IPS-18a (cell line): ENCODE measurements around the gene UCK2.

ENCODE experiments used
- H3K27ac ChIP-seq: one replicate; pipeline ENCODE4 v1.5.1; 2013; ENCODE audit warnings: low read length
- H3K27me3 ChIP-seq: one replicate; pipeline ENCODE4 v1.6.1; 2013; ENCODE audit warnings: mild to moderate bottlenecking, low read length; ENCODE audit not compliant: control insufficient read depth, insufficient read depth
- H3K36me3 ChIP-seq: one replicate; pipeline ENCODE4 v1.6.1; 2013; ENCODE audit warnings: low read depth, low read length; ENCODE audit not compliant: control insufficient read depth
- H3K4me1 ChIP-seq: one replicate; pipeline ENCODE4 v1.6.1; 2013; ENCODE audit warnings: low read depth, low read length; ENCODE audit not compliant: control insufficient read depth
- H3K4me3 ChIP-seq: one replicate; pipeline ENCODE4 v1.5.1; 2013; ENCODE audit warnings: low read length
- H3K9ac ChIP-seq: one replicate; pipeline ENCODE4 v1.6.1; 2013; ENCODE audit warnings: mild to moderate bottlenecking, low read length, moderate library complexity
- H3K9me3 ChIP-seq: one replicate; pipeline ENCODE4 v1.6.1; 2013; ENCODE audit warnings: low read depth, low read length; ENCODE audit not compliant: control insufficient read depth

Gene UCK2

GRCh38 chr1:165958306-165958705 is 130.9 kb downstream of the UCK2 start:
- no peaks in the 10 kb centered on the region for H3K9me3 ChIP-seq
- no peaks in the 10 kb centered on the region for H3K4me1 ChIP-seq
- no peaks in the 10 kb centered on the region for H3K36me3 ChIP-seq
- no peak overlapping the region for H3K27ac ChIP-seq
- no peaks in the 10 kb centered on the region for H3K27me3 ChIP-seq
- no peak overlapping the region for H3K9ac ChIP-seq
- no peak overlapping the region for H3K4me3 ChIP-seq

- Histone ChIP-seq H3K9me3 (no peaks in the 10 kb centered on the region), H3K27ac (no peak overlapping the region), H3K9ac (no peak overlapping the region), H3K4me1 (no peaks in the 10 kb centered on the region), H3K36me3 (no peaks in the 10 kb centered on the region), H3K27me3 (no peaks in the 10 kb centered on the region), H3K4me3 (no peak overlapping the region)
These were observed 132.7 kb downstream of the UCK2 start for GRCh38 chr1:165960136-165960535.

- no peak overlapping the region for H3K4me3 ChIP-seq
These were observed 133.5 kb downstream of the UCK2 start for GRCh38 chr1:165960881-165961280.

More at GRCh38 chr1:165960881-165961280, 133.5 kb downstream of the UCK2 start:
- H3K36me3 ChIP-seq, result no peaks in the 10 kb centered on the region
- no peaks in the 10 kb centered on the region for H3K27me3 ChIP-seq
- no peak overlapping the region for H3K9ac ChIP-seq
- H3K4me1 ChIP-seq, result no peaks in the 10 kb centered on the region
- no peaks in the 10 kb centered on the region for H3K9me3 ChIP-seq
- no peak overlapping the region for H3K27ac ChIP-seq
